ENCODE measurements around the gene CDC42EP5.

DNA sequence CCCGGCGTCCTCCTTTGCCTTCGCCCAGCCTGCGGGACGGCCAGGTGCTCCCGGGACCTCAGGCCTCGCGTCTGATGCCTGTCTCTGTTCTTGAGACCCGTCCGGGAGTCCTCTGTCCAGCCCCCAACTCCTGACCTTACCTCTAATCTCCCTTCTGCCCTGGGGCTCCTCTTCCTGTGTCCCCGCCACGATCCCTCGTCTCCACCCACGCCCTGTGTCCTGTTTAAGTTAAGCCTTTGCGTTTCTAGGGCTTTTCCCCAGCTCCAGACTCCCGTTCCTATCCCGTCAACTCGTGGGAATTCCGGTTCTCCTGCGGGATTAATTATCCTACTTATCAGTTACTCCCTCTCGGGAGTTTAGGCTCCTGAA lies 23.4 kb downstream of the CDC42EP5 start:
- TF ChIP-seq, protein P1, sequence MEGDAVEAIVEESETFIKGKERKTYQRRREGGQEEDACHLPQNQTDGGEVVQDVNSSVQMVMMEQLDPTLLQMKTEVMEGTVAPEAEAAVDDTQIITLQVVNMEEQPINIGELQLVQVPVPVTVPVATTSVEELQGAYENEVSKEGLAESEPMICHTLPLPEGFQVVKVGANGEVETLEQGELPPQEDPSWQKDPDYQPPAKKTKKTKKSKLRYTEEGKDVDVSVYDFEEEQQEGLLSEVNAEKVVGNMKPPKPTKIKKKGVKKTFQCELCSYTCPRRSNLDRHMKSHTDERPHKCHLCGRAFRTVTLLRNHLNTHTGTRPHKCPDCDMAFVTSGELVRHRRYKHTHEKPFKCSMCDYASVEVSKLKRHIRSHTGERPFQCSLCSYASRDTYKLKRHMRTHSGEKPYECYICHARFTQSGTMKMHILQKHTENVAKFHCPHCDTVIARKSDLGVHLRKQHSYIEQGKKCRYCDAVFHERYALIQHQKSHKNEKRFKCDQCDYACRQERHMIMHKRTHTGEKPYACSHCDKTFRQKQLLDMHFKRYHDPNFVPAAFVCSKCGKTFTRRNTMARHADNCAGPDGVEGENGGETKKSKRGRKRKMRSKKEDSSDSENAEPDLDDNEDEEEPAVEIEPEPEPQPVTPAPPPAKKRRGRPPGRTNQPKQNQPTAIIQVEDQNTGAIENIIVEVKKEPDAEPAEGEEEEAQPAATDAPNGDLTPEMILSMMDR (conservative IDR thresholded peaks at IDR 0.05): no peak
- TF ChIP-seq EZH2 (IDR thresholded peaks at IDR 0.05; ENCODE audit: low read depth): no peak

Measured in PC-9 (cell line).